HG02610 (cell line): ENCODE results near the gene NALCN.
A peak's percentile ranks its signal among the peaks of the same experiment; 100 is the strongest.

Experiments
- ATAC-seq: cut with Tn5 transposase; IDR thresholded peaks from one replicate; pipeline ENCODE4 v1.9.1; 2021; ENCODE audit warnings: mild to moderate bottlenecking, moderate library complexity; ENCODE audit not compliant: unreplicated experiment

NALCN gene

GRCh38 chr13:101292711-101293110 lies 123.6 kb downstream of the NALCN start:
- ATAC-seq: no peak

GRCh38 chr13:101291646-101292515 lies 124.4 kb downstream of the NALCN start:
- no peak for ATAC-seq

- no peak for ATAC-seq
Observed at GRCh38 chr13:101291206-101291605, 125.1 kb downstream of the NALCN start.

GRCh38 chr13:101289764-101290163 lies 126.5 kb downstream of the NALCN start:
- no peak for ATAC-seq

GRCh38 chr13:101283782-101284181 lies 132.5 kb downstream of the NALCN start:
- no peak for ATAC-seq

- ATAC-seq: no peak
Observed at GRCh38 chr13:101272886-101273285, 143.4 kb downstream of the NALCN start.

- no peak for ATAC-seq
Observed at GRCh38 chr13:101271681-101272245, 144.5 kb downstream of the NALCN start.

- ATAC-seq: no peak
Observed at GRCh38 chr13:101267656-101268055, 148.7 kb downstream of the NALCN start.

- ATAC-seq: no peak
Observed at GRCh38 chr13:101265934-101266333, 150.4 kb downstream of the NALCN start.

GRCh38 chr13:101264931-101265330 lies 151.4 kb downstream of the NALCN start:
- ATAC-seq: no peak

- ATAC-seq: no peak
Observed at GRCh38 chr13:101262306-101262705, 154.0 kb downstream of the NALCN start.

- ATAC-seq: no peak
Observed at GRCh38 chr13:101258509-101258908, 157.8 kb downstream of the NALCN start.

GRCh38 chr13:101258071-101258470 lies 158.2 kb downstream of the NALCN start:
- peak; percentile 100 for ATAC-seq

- ATAC-seq: no peak
Observed at GRCh38 chr13:101248739-101249514, 167.4 kb downstream of the NALCN start.

GRCh38 chr13:101242720-101243119 lies 173.6 kb downstream of the NALCN start:
- ATAC-seq: no peak

- no peak for ATAC-seq
Observed at GRCh38 chr13:101238555-101238954, 177.8 kb downstream of the NALCN start.

- ATAC-seq: no peak
Observed at GRCh38 chr13:101231751-101232428, 184.4 kb downstream of the NALCN start.

GRCh38 chr13:101230271-101230890 lies 185.9 kb downstream of the NALCN start:
- ATAC-seq: no peak

- ATAC-seq: no peak
Observed at GRCh38 chr13:101219609-101220265, 196.6 kb downstream of the NALCN start.

GRCh38 chr13:101218484-101218883 lies 197.8 kb downstream of the NALCN start:
- no peak for ATAC-seq
